ENCODE data around the gene DEPDC5. TPM values are rescaled to one million over a fixed set of nuclear protein-coding genes. Genes with fewer than 3 reads are reported as not detected.
"Not testable (repeated sequence)": the region's sequence is repeated elsewhere in the genome, so short reads cannot be mapped to it uniquely, and the experiment has no call there.

DEPDC5 gene
- total RNA-seq, 4 donors from 2014 or later, result 25.9 to 86.4 (median 45.6) TPM

GRCh38 chr22:31736458-31736857 lies 17.4 kb upstream of the DEPDC5 start:
- H3K27ac ChIP-seq, result no peak overlapping the region
- intact Hi-C loops (cut with DNase I; ENCODE audit: low total_unique reads) (no loop called here), in situ Hi-C loops (cut with MboI; ENCODE audit: low pct_ligation_motif_present in 1 of 4, low pct_unique_long_range_greater_than_20kb in 1 of 4, low sequenced_read_pairs in 3 of 4) (no loop called here)
- no peaks in the 10 kb centered on the region for H3K27me3 ChIP-seq
- WGBS, 2 donors (ENCODE audit: low coverage in 1 of 2), result 88% methylated on average over 2 of the region's 2 CpGs; no CpG with 5 or more reads in 1 of the 2 donors
- TF ChIP-seq POLR2A (IDR thresholded peaks at IDR 0.05) (no peak), POLR2AphosphoS5 (IDR thresholded peaks at IDR 0.05) (no peak), EP300 (IDR thresholded peaks at IDR 0.05; ENCODE audit: low read depth) (no peak), CTCF (IDR thresholded peaks at IDR 0.05) (no peak)
- no peak overlapping the region for H3K4me3 ChIP-seq
- DNase-seq, result no peak
- peaks cover 10 to 31% (median 11%) of the 10 kb centered on the region in 4 donors for H3K4me1 ChIP-seq
- peaks cover 0 to 12% (median 0%) of the 10 kb centered on the region in 4 donors for H3K36me3 ChIP-seq
- H3K9me3 ChIP-seq, result no peaks in the 10 kb centered on the region

GRCh38 chr22:31737932-31738331 lies 15.9 kb upstream of the DEPDC5 start:
- in situ Hi-C loops (cut with MboI; ENCODE audit: low pct_ligation_motif_present in 1 of 4, low pct_unique_long_range_greater_than_20kb in 1 of 4, low sequenced_read_pairs in 3 of 4), result no loop called here
- Histone ChIP-seq H3K9me3 (no peaks in the 10 kb centered on the region), H3K4me1 (peaks cover 0 to 23% (median under 1%) of the 10 kb centered on the region in 4 donors), H3K4me3 (no peak overlapping the region), H3K27ac (no peak overlapping the region), H3K27me3 (no peaks in the 10 kb centered on the region), H3K36me3 (peaks cover 0 to 12% (median 0%) of the 10 kb centered on the region in 4 donors)
- WGBS, 2 donors (ENCODE audit: low coverage in 1 of 2), result 84 to 92% methylated on average over 4 to 5 of the region's 5 CpGs
- TF ChIP-seq CTCF (IDR thresholded peaks at IDR 0.05) (no peak), EP300 (IDR thresholded peaks at IDR 0.05; ENCODE audit: low read depth) (no peak), POLR2AphosphoS5 (IDR thresholded peaks at IDR 0.05) (no peak), POLR2A (IDR thresholded peaks at IDR 0.05) (no peak)
- DNase-seq, result no peak
- intact Hi-C loops (cut with DNase I; ENCODE audit: low total_unique reads), result no loop called here

GRCh38 chr22:31738566-31738965 lies 15.3 kb upstream of the DEPDC5 start:
- no peak for DNase-seq
- Histone ChIP-seq H3K27ac (no peak overlapping the region), H3K4me1 (peaks cover 0 to 22% (median 0%) of the 10 kb centered on the region in 4 donors), H3K4me3 (no peak overlapping the region), H3K36me3 (peaks cover 0 to 12% (median 0%) of the 10 kb centered on the region in 4 donors), H3K27me3 (no peaks in the 10 kb centered on the region), H3K9me3 (no peaks in the 10 kb centered on the region)
- in situ Hi-C loops (cut with MboI; ENCODE audit: low pct_ligation_motif_present in 1 of 4, low pct_unique_long_range_greater_than_20kb in 1 of 4, low sequenced_read_pairs in 3 of 4), result no loop called here
- intact Hi-C loops (cut with DNase I; ENCODE audit: low total_unique reads), result no loop called here
- 75 to 100% methylated on average over 1 to 2 of the region's 2 CpGs for WGBS, 2 donors (ENCODE audit: low coverage in 1 of 2)
- no peak for TF ChIP-seq CTCF (IDR thresholded peaks at IDR 0.05)
- TF ChIP-seq POLR2A (IDR thresholded peaks at IDR 0.05), result no peak
- TF ChIP-seq EP300 (IDR thresholded peaks at IDR 0.05; ENCODE audit: low read depth), result no peak
- no peak for TF ChIP-seq POLR2AphosphoS5 (IDR thresholded peaks at IDR 0.05)

GRCh38 chr22:31739795-31740201 lies 14.0 kb upstream of the DEPDC5 start:
- H3K36me3 ChIP-seq, result peaks cover 0 to 5% (median 0%) of the 10 kb centered on the region in 4 donors
- no peak overlapping the region for H3K27ac ChIP-seq
- no peak overlapping the region for H3K4me3 ChIP-seq
- no peak for DNase-seq
- no peak for TF ChIP-seq EP300 (IDR thresholded peaks at IDR 0.05; ENCODE audit: low read depth)
- no peak for TF ChIP-seq CTCF (IDR thresholded peaks at IDR 0.05)
- no peak for TF ChIP-seq POLR2AphosphoS5 (IDR thresholded peaks at IDR 0.05)
- TF ChIP-seq POLR2A (IDR thresholded peaks at IDR 0.05), result no peak
- no peaks in the 10 kb centered on the region for H3K9me3 ChIP-seq
- peaks cover 0 to 18% (median 0%) of the 10 kb centered on the region in 4 donors for H3K4me1 ChIP-seq
- WGBS, 2 donors (ENCODE audit: low coverage in 1 of 2), result 73 to 80% methylated on average over 2 of the region's 2 CpGs
- H3K27me3 ChIP-seq, result no peaks in the 10 kb centered on the region
- in situ Hi-C loops (cut with MboI; ENCODE audit: low pct_ligation_motif_present in 1 of 4, low pct_unique_long_range_greater_than_20kb in 1 of 4, low sequenced_read_pairs in 3 of 4), result loop anchor here in 2 of 4 donors (10.0 kb wide), 2 partner anchors 65 to 75 kb away; partner anchors contain the start of gene PISD (in 1 of the 2)
- intact Hi-C loops (cut with DNase I; ENCODE audit: low total_unique reads), result no loop called here

GRCh38 chr22:31740314-31740713 lies 13.5 kb upstream of the DEPDC5 start:
- intact Hi-C loops (cut with DNase I; ENCODE audit: low total_unique reads); H3K27ac ChIP-seq; DNase-seq; H3K9me3 ChIP-seq; H3K4me3 ChIP-seq; H3K27me3 ChIP-seq; H3K36me3 ChIP-seq: not testable (repeated sequence)
- WGBS, 2 donors (ENCODE audit: low coverage in 1 of 2), result 75% methylated on average over 7 of the region's 7 CpGs; no CpG with 5 or more reads in 1 of the 2 donors
- in situ Hi-C loops (cut with MboI; ENCODE audit: low pct_ligation_motif_present in 1 of 4, low pct_unique_long_range_greater_than_20kb in 1 of 4, low sequenced_read_pairs in 3 of 4), result loop anchor here in 2 of 4 donors (10.0 kb wide), 2 partner anchors 66 to 76 kb away; partner anchors contain the start of gene PISD (in 1 of the 2)
- peaks cover 0 to 18% (median 0%) of the 10 kb centered on the region in 4 donors for H3K4me1 ChIP-seq

Data from transverse colon (tissue), 4 donors.